HepG2 (cell line): ENCODE measurements around the gene NBPF1. TPM values are rescaled to one million over a fixed set of nuclear protein-coding genes. Genes with fewer than 3 reads are reported as not detected.
A peak's percentile ranks its signal among the peaks of the same experiment; 100 is the strongest.

Experiments used
- CREM ChIP-seq, 2 experiments: sonication (generic) in 1 of 2; formaldehyde crosslinking in 1 of 2; IDR thresholded peaks; 2 replicates each; pipeline versions ENCODE4 v1.4.0 to v1.6.1; 2016 to 2020; ENCODE audit warnings: antibody characterized with exemption in 1 of 2, mild to moderate bottlenecking in 1 of 2, missing genetic modification reagents in 1 of 2
- HOXD1 ChIP-seq: sonication (generic); formaldehyde crosslinking; IDR thresholded peaks from 2 replicates; pipeline ENCODE4 v1.5.0; 2020; ENCODE audit warnings: missing genetic modification reagents
- MZF1 ChIP-seq: sonication (generic); formaldehyde crosslinking; IDR thresholded peaks from 2 replicates; pipeline ENCODE4 v1.8.1; 2023; ENCODE audit warnings: mild to moderate bottlenecking, missing genetic modification reagents, borderline replicate concordance
- SALL2 ChIP-seq: sonication (generic); formaldehyde crosslinking; IDR thresholded peaks from 2 replicates; pipeline ENCODE4 v1.8.1; 2023; ENCODE audit warnings: mild to moderate bottlenecking, missing genetic modification reagents, inconsistent platforms
- ZFP62 ChIP-seq: sonication (generic); formaldehyde crosslinking; IDR thresholded peaks from 2 replicates; pipeline ENCODE4 v1.4.0; 2020; ENCODE audit warnings: missing genetic modification reagents
- ZMAT3 ChIP-seq: sonication (generic); formaldehyde crosslinking; conservative IDR thresholded peaks from 2 replicates; pipeline ENCODE4 v1.7.0; 2021; ENCODE audit warnings: missing genetic modification reagents
- ZNF367 ChIP-seq: sonication (generic); formaldehyde crosslinking; IDR thresholded peaks from 2 replicates; pipeline ENCODE4 v1.4.0; 2020; ENCODE audit warnings: missing genetic modification reagents, borderline replicate concordance
- ZNF543 ChIP-seq: sonication (generic); formaldehyde crosslinking; IDR thresholded peaks from 2 replicates; pipeline ENCODE4 v1.4.0; 2020; ENCODE audit warnings: mild to moderate bottlenecking, missing genetic modification reagents
- ZNF556 ChIP-seq: sonication (generic); formaldehyde crosslinking; IDR thresholded peaks from 2 replicates; pipeline ENCODE4 v1.4.0; 2020; ENCODE audit warnings: mild to moderate bottlenecking, missing genetic modification reagents, borderline replicate concordance
- ZNF660 ChIP-seq: sonication (generic); formaldehyde crosslinking; IDR thresholded peaks from 2 replicates; pipeline ENCODE4 v1.5.1; 2020; ENCODE audit warnings: mild to moderate bottlenecking, low read depth, missing genetic modification reagents, borderline replicate concordance
- ZNF720 ChIP-seq: sonication (generic); formaldehyde crosslinking; IDR thresholded peaks from 2 replicates; pipeline ENCODE4 v1.4.0; 2020; ENCODE audit warnings: missing genetic modification reagents
- ZNF761 ChIP-seq: sonication (generic); formaldehyde crosslinking; conservative IDR thresholded peaks from 2 replicates; pipeline ENCODE4 v1.4.0; 2020; ENCODE audit warnings: mild to moderate bottlenecking, missing genetic modification reagents
- ZNF777 ChIP-seq: sonication (generic); formaldehyde crosslinking; IDR thresholded peaks from 2 replicates; pipeline ENCODE4 v1.4.0; 2020; ENCODE audit warnings: missing genetic modification reagents
- polyA plus RNA-seq, 8 experiments: library from polyadenylated mRNA; depleted of rRNA in 3 of 8; stranded (reverse) in 7 of 8; unstranded in 1 of 8; fragments of >200 nt; fragmentation: Illumina TruSeq in 4 of 8; extraction: Trizol in 4 of 8; gene quantifications; 2 replicates each; pipeline versions ENCODE4 v1.2.1 to v1.2.3, GENCODE V29; 2011 to 2016; ENCODE audit warnings: low read depth in 4 of 8, missing spikeins in 1 of 8, mixed read lengths in 1 of 8; ENCODE audit not compliant: insufficient read depth in 1 of 8
- total RNA-seq, 5 experiments: library from RNA; depleted of rRNA; stranded (reverse); fragments of >200 nt; fragmentation: Illumina TruSeq; extraction: Trizol; gene quantifications; 2 replicates each; pipeline ENCODE4 v1.2.3, GENCODE V29; 2016; ENCODE audit warnings: low read depth in 1 of 5
- TF ChIP-seq, protein P1 (sequence below): sonication (generic); formaldehyde crosslinking; IDR thresholded peaks from 2 replicates; pipeline ENCODE4 v1.4.0; 2020; ENCODE audit warnings: missing genetic modification reagents, borderline replicate concordance
- TF ChIP-seq, protein P2 (sequence below): sonication (generic); formaldehyde crosslinking; IDR thresholded peaks from 2 replicates; pipeline ENCODE4 v1.5.1; 2020; ENCODE audit warnings: mild to moderate bottlenecking, missing genetic modification reagents, borderline replicate concordance
- TF ChIP-seq, protein P3 (sequence below), 2 experiments: sonication (generic) in 1 of 2; formaldehyde crosslinking in 1 of 2; IDR thresholded peaks; 2 replicates each; pipeline versions ENCODE4 v1.6.1 to v1.9.0; 2014 to 2022; ENCODE audit warnings: antibody characterized with exemption in 1 of 2, borderline replicate concordance in 1 of 2, inconsistent platforms in 1 of 2, low read depth in 1 of 2, missing genetic modification reagents in 1 of 2

NBPF1 gene
- total and polyA plus RNA-seq, 2 of the 13 experiments (the other 11 are each of a cell fraction or from before 2014, with no cell fraction given) = 30.3 to 35.6 TPM

DNA sequence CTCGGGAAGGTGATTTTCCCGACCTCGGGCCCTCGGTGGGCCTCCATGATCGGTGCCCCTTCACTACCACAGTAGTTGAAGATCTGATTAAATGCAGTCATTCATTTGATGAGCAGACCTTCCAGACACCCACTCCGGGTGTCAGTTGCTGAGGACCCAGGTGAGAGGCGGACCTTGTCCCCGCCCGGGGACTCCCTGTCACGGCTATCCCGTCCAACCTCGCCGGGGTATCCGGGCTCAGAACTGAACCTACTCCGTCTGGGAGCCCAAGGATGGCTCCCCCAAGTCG is 30.8 kb upstream of the NBPF1 start (continued):
- TF ChIP-seq, protein P1, sequence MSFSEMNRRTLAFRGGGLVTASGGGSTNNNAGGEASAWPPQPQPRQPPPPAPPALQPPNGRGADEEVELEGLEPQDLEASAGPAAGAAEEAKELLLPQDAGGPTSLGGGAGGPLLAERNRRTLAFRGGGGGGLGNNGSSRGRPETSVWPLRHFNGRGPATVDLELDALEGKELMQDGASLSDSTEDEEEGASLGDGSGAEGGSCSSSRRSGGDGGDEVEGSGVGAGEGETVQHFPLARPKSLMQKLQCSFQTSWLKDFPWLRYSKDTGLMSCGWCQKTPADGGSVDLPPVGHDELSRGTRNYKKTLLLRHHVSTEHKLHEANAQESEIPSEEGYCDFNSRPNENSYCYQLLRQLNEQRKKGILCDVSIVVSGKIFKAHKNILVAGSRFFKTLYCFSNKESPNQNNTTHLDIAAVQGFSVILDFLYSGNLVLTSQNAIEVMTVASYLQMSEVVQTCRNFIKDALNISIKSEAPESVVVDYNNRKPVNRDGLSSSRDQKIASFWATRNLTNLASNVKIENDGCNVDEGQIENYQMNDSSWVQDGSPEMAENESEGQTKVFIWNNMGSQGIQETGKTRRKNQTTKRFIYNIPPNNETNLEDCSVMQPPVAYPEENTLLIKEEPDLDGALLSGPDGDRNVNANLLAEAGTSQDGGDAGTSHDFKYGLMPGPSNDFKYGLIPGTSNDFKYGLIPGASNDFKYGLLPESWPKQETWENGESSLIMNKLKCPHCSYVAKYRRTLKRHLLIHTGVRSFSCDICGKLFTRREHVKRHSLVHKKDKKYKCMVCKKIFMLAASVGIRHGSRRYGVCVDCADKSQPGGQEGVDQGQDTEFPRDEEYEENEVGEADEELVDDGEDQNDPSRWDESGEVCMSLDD (CRISPR knock-in tag) = no peak
- TF ChIP-seq CREM (IDR thresholded peaks at IDR 0.05) (no peak), CREM (CRISPR knock-in tag; IDR thresholded peaks at IDR 0.05) (0 out of 2 replicates have a peak, but pooled peaks have one; percentile 30), SALL2 (CRISPR knock-in tag) (no peak), ZFP62 (CRISPR knock-in tag) (no peak), ZNF660 (CRISPR knock-in tag) (no peak), ZNF761 (no peak), ZNF777 (CRISPR knock-in tag) (no peak), ZNF556 (CRISPR knock-in tag) (no peak), ZMAT3 (no peak; the same call in 1 of the 2 replicates), ZNF543 (no peak), ZNF720 (no peak), HOXD1 (no peak), MZF1 (CRISPR knock-in tag) (0 out of 2 replicates have a peak, but pooled peaks have one; percentile 7), ZNF367 (CRISPR knock-in tag) (0 out of 2 replicates have a peak, but pooled peaks have one; percentile 64)
- TF ChIP-seq, protein P2, sequence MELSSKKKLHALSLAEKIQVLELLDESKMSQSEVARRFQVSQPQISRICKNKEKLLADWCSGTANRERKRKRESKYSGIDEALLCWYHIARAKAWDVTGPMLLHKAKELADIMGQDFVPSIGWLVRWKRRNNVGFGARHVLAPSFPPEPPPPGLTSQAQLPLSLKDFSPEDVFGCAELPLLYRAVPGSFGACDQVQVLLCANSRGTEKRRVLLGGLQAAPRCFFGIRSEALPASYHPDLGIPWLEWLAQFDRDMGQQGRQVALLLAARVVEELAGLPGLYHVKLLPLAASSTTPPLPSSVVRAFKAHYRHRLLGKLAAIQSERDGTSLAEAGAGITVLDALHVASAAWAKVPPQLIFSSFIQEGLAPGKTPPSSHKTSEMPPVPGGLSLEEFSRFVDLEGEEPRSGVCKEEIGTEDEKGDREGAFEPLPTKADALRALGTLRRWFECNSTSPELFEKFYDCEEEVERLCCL = no peak; the same call in 1 of the 2 replicates
- TF ChIP-seq, protein P3, sequence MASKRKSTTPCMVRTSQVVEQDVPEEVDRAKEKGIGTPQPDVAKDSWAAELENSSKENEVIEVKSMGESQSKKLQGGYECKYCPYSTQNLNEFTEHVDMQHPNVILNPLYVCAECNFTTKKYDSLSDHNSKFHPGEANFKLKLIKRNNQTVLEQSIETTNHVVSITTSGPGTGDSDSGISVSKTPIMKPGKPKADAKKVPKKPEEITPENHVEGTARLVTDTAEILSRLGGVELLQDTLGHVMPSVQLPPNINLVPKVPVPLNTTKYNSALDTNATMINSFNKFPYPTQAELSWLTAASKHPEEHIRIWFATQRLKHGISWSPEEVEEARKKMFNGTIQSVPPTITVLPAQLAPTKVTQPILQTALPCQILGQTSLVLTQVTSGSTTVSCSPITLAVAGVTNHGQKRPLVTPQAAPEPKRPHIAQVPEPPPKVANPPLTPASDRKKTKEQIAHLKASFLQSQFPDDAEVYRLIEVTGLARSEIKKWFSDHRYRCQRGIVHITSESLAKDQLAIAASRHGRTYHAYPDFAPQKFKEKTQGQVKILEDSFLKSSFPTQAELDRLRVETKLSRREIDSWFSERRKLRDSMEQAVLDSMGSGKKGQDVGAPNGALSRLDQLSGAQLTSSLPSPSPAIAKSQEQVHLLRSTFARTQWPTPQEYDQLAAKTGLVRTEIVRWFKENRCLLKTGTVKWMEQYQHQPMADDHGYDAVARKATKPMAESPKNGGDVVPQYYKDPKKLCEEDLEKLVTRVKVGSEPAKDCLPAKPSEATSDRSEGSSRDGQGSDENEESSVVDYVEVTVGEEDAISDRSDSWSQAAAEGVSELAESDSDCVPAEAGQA (IDR thresholded peaks at IDR 0.05; ENCODE audit: low read depth) = no peak
- TF ChIP-seq, protein P3 (CRISPR knock-in tag; IDR thresholded peaks at IDR 0.05; ENCODE audit: borderline replicate concordance) = peak; percentile 21
